Upper lobe of right lung (tissue), 1 donor: ENCODE results near the gene CST3. TPM values are rescaled to one million over a fixed set of nuclear protein-coding genes. Genes with fewer than 3 reads are reported as not detected.

Experiments used
- ATAC-seq: fragments of 200-7000 bp; cut with Tn5 transposase; one replicate; pipeline ENCODE4 v1.9.1; 2020; ENCODE audit warnings: mild to moderate bottlenecking, moderate library complexity
- DNase-seq: peaks from one replicate; pipeline ENCODE4 v3.0.0-alpha.2; 2020
- H3K27ac ChIP-seq: fragments of 200-600 bp; one replicate; pipeline ENCODE4 v1.8.0; 2022
- H3K27me3 ChIP-seq: fragments of 200-600 bp; one replicate; pipeline ENCODE4 v1.8.0; 2022; ENCODE audit warnings: mild to moderate bottlenecking
- H3K36me3 ChIP-seq: fragments of 200-600 bp; one replicate; pipeline ENCODE4 v1.8.0; 2022
- H3K4me1 ChIP-seq: fragments of 200-600 bp; one replicate; pipeline ENCODE4 v1.8.0; 2022
- H3K4me3 ChIP-seq: fragments of 200-600 bp; one replicate; pipeline ENCODE4 v1.8.0; 2022; ENCODE audit warnings: mild to moderate bottlenecking
- H3K9me3 ChIP-seq: fragments of 200-600 bp; one replicate; pipeline ENCODE4 v1.8.0; 2022
- CTCF ChIP-seq: fragments of 200-600 bp; IDR thresholded peaks from one replicate; pipeline ENCODE4 v1.8.0; 2022; ENCODE audit warnings: antibody characterized with exemption
- intact Hi-C: fragments of 100-400 bp; cut with DNase I; formaldehyde crosslinking; loops from one replicate; pipeline ENCODE4 v1.11.0; 2022
- total RNA-seq: library from RNA; stranded (reverse); fragmentation: NEBNext Ultra II Directional; extraction: Animal tissue kit (Norgen Biotek cat#: 25700); gene quantifications from one replicate; pipeline ENCODE4 v1.2.1, GENCODE V29; 2021
- donor health status: DM: no; HTN: yes; CAD: no; lungs with severe emphysema.

Gene CST3
- total RNA-seq, 1 donor from 2014 or later, result 666 TPM

GRCh38 chr20:23601715-23602114 is 36.0 kb downstream of the CST3 start:
- no peak overlapping the region for H3K4me3 ChIP-seq
- intact Hi-C loops, result no loop called here
- H3K4me1 ChIP-seq, result no peaks in the 10 kb centered on the region
- H3K9me3 ChIP-seq, result no peaks in the 10 kb centered on the region
- no peak for DNase-seq
- no peaks in the 10 kb centered on the region for H3K27me3 ChIP-seq
- H3K27ac ChIP-seq, result no peak overlapping the region
- no peak for TF ChIP-seq CTCF
- no peak for ATAC-seq
- no peaks in the 10 kb centered on the region for H3K36me3 ChIP-seq

- H3K27me3 ChIP-seq, result no peaks in the 10 kb centered on the region
- no peaks in the 10 kb centered on the region for H3K9me3 ChIP-seq
- intact Hi-C loops, result no loop called here
- no peaks in the 10 kb centered on the region for H3K36me3 ChIP-seq
- H3K4me1 ChIP-seq, result no peaks in the 10 kb centered on the region
- DNase-seq (no peak), ATAC-seq (no peak)
- no peak overlapping the region for H3K27ac ChIP-seq
- H3K4me3 ChIP-seq, result no peak overlapping the region
- TF ChIP-seq CTCF, result no peak
Observed at GRCh38 chr20:23598481-23598880, 39.3 kb downstream of the CST3 start.

GRCh38 chr20:23596579-23597250 is 41.0 kb downstream of the CST3 start:
- TF ChIP-seq CTCF, result no peak
- H3K4me1 ChIP-seq, result no peaks in the 10 kb centered on the region

GRCh38 chr20:23595941-23596340 is 41.8 kb downstream of the CST3 start:
- no peak overlapping the region for H3K27ac ChIP-seq
- no peak for DNase-seq
- H3K4me1 ChIP-seq, result no peaks in the 10 kb centered on the region
- no peak overlapping the region for H3K4me3 ChIP-seq
- H3K27me3 ChIP-seq, result no peaks in the 10 kb centered on the region
- no peaks in the 10 kb centered on the region for H3K36me3 ChIP-seq
- no peak for ATAC-seq
- no peaks in the 10 kb centered on the region for H3K9me3 ChIP-seq
- intact Hi-C loops, result no loop called here
- TF ChIP-seq CTCF, result no peak

More at GRCh38 chr20:23596579-23597250, 41.0 kb downstream of the CST3 start:
- DNase-seq (no peak), ATAC-seq (no peak)
- no peaks in the 10 kb centered on the region for H3K9me3 ChIP-seq
- intact Hi-C loops, result no loop called here
- no peak overlapping the region for H3K27ac ChIP-seq
- H3K27me3 ChIP-seq, result no peaks in the 10 kb centered on the region
- H3K36me3 ChIP-seq, result no peaks in the 10 kb centered on the region
- no peak overlapping the region for H3K4me3 ChIP-seq

GRCh38 chr20:23588434-23589403 is 49.0 kb downstream of the CST3 start:
- no peak for TF ChIP-seq CTCF
- H3K27me3 ChIP-seq, result no peaks in the 10 kb centered on the region
- H3K9me3 ChIP-seq, result no peaks in the 10 kb centered on the region
- intact Hi-C loops, result no loop called here
- H3K4me3 ChIP-seq, result no peak overlapping the region
- H3K4me1 ChIP-seq, result no peaks in the 10 kb centered on the region
- no peaks in the 10 kb centered on the region for H3K36me3 ChIP-seq
- no peak overlapping the region for H3K27ac ChIP-seq
- DNase-seq, result no peak
- no peak for ATAC-seq
